ENCODE results near the gene STX18.

The STX18 gene

DNA sequence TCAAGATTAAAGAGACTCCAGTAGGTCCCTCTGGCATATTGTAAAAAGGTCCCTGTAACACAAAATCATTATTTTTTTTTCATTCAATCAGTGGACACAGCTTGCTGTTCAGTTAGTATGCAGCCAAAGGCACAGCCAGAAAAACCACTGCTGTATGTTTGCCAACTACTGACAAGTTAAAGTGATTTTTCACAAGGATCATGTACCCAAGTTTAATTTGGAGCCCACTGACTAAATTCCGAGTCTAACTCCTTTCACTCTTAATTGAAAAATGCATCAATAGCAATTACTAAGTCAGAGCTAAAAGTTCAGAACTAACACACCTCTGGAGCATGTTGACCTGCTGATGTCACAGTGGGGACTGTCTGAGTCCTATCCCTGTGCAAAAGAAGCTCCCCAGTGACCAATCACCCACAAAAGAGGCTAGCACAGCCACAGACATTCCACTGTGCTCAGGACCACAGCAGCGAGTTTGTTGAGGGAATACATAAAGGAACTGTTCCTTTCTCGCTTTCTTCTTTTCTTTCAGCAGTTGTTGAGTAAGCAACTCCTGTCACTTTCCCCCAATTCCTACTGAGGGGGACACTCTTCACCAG lies 60.4 kb downstream of the STX18 start:
- no peak for DNase-seq (ENCODE audit: low read depth)
- no peak overlapping the region for H3K4me3 ChIP-seq (ENCODE audit: control insufficient read depth, low read depth, low read length)
- TF ChIP-seq, protein P1, sequence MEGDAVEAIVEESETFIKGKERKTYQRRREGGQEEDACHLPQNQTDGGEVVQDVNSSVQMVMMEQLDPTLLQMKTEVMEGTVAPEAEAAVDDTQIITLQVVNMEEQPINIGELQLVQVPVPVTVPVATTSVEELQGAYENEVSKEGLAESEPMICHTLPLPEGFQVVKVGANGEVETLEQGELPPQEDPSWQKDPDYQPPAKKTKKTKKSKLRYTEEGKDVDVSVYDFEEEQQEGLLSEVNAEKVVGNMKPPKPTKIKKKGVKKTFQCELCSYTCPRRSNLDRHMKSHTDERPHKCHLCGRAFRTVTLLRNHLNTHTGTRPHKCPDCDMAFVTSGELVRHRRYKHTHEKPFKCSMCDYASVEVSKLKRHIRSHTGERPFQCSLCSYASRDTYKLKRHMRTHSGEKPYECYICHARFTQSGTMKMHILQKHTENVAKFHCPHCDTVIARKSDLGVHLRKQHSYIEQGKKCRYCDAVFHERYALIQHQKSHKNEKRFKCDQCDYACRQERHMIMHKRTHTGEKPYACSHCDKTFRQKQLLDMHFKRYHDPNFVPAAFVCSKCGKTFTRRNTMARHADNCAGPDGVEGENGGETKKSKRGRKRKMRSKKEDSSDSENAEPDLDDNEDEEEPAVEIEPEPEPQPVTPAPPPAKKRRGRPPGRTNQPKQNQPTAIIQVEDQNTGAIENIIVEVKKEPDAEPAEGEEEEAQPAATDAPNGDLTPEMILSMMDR (conservative IDR thresholded peaks at IDR 0.05; ENCODE audit: control insufficient read depth, insufficient read depth, low read depth, low read length) = no peak

DNA sequence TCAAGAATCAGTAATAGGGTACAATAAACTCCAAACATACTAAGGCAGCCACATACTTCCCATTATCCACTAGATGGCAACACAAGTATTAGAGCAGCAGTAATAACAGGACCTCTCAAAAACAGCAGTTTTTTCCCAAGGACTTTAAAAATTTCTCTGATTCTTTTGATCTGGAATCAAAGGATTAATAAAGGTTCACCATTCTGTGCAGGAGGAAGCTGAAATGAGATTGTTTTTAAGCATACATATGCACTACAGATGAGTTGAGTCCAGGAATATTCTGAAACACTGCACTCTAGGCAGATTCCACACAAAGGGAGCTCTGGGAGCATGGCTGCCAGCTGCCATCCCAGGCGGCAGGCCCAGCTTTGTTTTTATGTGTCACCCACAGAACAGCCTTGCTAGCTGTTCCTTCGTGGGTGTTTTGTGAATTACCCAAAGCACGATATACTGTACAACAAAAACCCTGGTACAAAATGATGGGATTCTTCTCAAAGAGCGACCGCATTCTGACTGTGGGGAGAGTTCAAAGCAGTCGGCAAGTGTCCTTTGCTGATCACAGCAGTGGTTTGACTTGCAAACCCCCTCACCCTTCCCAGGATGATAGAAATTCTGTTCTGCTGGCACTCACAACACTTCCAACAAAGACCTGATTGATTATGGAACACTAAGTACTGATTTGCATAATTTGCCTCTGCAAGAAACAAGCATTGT lies 61.0 kb downstream of the STX18 start:
- TF ChIP-seq, protein P1 (conservative IDR thresholded peaks at IDR 0.05; ENCODE audit: control insufficient read depth, insufficient read depth, low read depth, low read length) = peak; percentile 71
- no peak overlapping the region for H3K4me3 ChIP-seq (ENCODE audit: control insufficient read depth, low read depth, low read length)
- peak; percentile 50 for DNase-seq (ENCODE audit: low read depth)

DNA sequence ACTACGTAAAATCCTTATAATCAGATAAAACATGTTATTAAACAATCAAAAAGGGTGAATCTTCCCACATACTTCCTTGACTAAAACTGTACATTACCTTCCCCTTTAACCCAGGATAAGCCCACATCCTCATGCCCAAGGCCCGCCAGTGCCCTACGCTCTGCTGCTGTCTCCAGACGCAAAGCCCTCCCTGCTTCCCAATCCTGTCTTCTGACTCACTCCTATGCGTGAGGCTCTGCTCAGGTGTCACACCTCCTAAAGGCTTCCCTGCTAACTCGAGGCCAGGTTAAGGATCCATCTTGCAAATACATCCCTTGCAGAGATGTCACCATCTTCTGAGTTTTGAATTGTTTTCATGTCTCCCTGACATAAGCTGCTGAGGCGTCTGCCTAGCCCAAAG lies 61.6 kb downstream of the STX18 start:
- TF ChIP-seq, protein P1 (conservative IDR thresholded peaks at IDR 0.05; ENCODE audit: control insufficient read depth, insufficient read depth, low read depth, low read length) = no peak
- no peak for DNase-seq (ENCODE audit: low read depth)
- H3K4me3 ChIP-seq (ENCODE audit: control insufficient read depth, low read depth, low read length) = no peak overlapping the region

DNA sequence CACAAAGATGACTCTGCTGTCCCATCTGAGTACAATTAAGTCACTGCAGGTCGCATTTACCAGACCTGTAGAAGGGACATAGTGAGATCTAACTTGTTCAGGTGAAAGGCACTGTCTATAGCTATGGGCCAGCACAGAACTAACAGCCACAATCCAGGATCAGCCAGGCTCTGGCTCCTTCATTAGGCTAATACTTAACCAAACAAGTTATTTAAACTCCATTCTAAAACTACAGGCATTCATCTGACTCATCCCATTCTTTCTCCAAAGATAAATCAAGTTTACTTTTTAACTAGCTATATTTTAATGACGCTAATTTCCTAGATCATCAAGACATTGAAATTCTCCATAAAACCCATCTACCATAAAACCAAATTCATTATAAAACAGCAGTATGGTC lies 62.5 kb downstream of the STX18 start:
- no peak overlapping the region for H3K4me3 ChIP-seq (ENCODE audit: control insufficient read depth, low read depth, low read length)
- TF ChIP-seq, protein P1 (conservative IDR thresholded peaks at IDR 0.05; ENCODE audit: control insufficient read depth, insufficient read depth, low read depth, low read length) = no peak
- no peak for DNase-seq (ENCODE audit: low read depth)

DNA sequence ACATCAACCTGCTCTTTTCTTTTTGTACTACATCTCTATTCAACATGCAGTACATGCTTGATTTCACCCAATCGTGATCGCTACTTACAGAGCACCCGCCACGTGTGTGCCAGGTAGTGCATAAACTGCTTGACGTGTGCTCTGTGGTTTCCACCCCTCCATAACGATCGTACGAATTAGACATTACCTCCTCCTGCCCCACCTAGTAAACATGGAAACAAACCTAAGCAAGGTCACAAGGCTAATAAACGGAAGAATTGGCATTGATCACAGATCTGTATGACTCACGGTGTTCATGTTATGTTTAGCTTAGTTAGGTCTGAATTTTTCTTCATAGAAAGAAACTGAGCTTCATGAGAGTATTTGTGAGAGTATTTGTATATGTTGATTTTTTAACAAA lies 64.1 kb downstream of the STX18 start:
- DNase-seq (ENCODE audit: low read depth) = peak; percentile 57
- H3K4me3 ChIP-seq (ENCODE audit: control insufficient read depth, low read depth, low read length) = no peak overlapping the region
- TF ChIP-seq, protein P1 (conservative IDR thresholded peaks at IDR 0.05; ENCODE audit: control insufficient read depth, insufficient read depth, low read depth, low read length) = no peak

DNA sequence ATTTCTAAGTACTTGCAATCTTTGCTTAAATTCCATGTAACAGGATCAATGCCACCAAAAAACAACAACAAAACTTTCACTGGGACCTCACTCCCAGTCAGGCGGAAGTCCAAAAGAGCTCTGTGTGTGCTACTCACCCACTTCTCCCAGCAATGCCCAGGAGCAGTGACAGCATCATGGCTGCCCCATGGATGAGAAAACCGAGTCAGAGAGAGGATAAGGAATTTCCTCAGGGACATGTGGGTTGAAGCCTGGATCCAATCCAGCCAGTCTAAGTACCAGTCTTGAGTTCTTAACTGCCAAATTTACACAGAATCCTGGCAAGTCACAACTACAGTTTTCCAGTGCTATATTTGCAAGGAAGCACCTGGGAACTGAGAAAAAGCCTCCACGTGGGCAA lies 64.5 kb downstream of the STX18 start:
- no peak overlapping the region for H3K4me3 ChIP-seq (ENCODE audit: control insufficient read depth, low read depth, low read length)
- TF ChIP-seq, protein P1 (conservative IDR thresholded peaks at IDR 0.05; ENCODE audit: control insufficient read depth, insufficient read depth, low read depth, low read length) = no peak
- peak; percentile 53 for DNase-seq (ENCODE audit: low read depth)
